HG03108 (cell line): ENCODE data around the gene PRR11.
"Not testable (repeated sequence)": the region's sequence is repeated elsewhere in the genome, so short reads cannot be mapped to it uniquely, and the experiment has no call there.

Experiments used
- ATAC-seq: cut with Tn5 transposase; IDR thresholded peaks from one replicate; pipeline ENCODE4 v1.9.1; 2021; ENCODE audit warnings: moderate library complexity; ENCODE audit not compliant: unreplicated experiment

The PRR11 gene

DNA sequence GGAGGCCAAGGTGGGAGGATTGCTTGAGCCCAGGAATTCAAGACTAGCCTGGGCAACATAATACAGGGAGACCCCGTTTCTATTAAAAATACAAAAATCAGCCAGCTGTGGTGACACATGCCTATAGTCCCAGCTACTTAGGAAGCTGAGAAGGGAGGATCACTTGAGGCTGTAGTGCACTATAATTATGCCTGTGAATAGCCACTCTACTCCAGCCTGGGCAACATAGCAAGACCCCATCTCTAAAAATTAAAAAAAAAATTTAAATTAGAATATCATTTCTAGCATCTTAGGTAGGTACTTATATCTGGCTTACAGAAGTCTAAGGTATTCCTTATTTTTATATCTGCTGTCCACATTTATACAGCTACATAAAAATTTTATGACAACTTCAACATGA, 46.8 kb downstream of the PRR11 start:
- no peak for ATAC-seq

DNA sequence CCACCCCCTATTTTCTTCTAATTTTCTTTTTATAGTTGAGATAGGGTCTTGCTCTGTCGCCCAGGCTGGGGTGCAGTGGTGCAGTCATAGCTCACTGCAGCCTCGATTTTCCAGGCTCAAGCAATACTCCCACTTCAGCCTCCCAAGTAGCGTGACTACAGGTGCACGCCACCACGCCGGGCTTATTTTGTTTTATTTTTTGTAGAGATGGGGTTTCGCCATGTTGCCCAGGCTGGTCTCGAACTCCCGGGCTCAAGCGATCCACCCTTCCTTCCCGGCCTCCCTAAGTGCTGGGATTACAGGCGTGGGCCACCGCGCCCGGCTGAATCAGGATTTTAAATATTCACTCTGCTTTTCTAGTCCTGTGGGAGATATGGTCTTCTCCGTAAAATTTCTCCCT, 63.8 kb downstream of the PRR11 start:
- ATAC-seq, result no peak

DNA sequence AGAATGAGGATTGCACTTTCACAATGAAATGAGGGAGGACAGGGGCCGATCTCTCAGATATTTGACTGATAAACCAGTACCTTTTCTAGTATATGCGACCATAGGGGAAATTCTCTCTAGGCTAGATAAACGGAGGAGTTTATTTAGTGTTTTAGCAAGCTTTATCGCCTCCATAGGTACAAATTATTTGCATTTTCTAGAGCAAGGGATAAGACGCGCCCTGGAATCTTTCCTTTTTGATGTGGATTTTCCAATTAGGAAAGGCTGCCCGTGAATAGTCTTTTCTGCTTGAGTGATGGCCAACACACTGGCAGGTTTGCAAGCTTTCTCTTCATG, 64.4 kb downstream of the PRR11 start:
- no peak for ATAC-seq

DNA sequence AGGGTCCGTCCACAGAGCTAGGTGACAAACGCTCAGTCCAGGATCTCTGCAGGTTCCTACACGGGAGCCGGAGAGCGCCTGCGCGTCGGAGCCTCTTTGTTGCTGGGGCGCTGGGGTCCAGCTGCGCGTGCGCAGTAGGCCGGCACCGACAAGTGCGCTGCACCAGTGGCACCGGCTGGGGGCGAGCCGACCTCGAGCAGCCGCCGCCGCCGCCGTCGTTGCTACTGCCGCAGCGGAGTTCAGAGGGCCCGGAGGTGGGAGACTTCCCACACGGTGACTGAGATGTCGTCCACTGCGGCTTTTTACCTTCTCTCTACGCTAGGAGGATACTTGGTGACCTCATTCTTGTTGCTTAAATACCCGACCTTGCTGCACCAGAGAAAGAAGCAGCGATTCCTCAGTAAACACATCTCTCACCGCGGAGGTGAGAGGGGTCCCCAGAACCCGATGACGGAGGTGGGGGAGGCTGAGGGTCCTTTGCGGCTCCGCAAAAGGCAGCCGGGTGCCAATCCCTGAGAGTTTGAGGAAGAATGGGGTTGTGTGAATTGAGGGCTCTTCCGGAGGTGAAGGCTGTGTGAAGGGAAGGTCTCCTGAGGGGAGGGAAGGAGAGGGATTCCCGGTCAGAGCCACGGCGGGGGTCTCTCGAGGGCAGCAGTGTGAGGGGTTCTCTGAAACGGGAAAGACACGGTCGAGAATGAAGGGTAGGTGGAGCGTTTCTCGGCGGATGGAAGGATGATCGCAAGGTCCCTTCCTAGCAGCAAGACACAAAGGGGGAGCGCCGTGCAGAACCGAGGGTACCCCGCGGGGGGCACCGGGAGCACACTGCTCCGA, 65.0 kb downstream of the PRR11 start, which contains the start of gene GDPD1:
GDPD1 (plus strand) TSS at position 184 of the 831 bp plus-strand sequence; CDS start at position 283, 99 bp downstream.
- peak; percentile 94 for ATAC-seq

DNA sequence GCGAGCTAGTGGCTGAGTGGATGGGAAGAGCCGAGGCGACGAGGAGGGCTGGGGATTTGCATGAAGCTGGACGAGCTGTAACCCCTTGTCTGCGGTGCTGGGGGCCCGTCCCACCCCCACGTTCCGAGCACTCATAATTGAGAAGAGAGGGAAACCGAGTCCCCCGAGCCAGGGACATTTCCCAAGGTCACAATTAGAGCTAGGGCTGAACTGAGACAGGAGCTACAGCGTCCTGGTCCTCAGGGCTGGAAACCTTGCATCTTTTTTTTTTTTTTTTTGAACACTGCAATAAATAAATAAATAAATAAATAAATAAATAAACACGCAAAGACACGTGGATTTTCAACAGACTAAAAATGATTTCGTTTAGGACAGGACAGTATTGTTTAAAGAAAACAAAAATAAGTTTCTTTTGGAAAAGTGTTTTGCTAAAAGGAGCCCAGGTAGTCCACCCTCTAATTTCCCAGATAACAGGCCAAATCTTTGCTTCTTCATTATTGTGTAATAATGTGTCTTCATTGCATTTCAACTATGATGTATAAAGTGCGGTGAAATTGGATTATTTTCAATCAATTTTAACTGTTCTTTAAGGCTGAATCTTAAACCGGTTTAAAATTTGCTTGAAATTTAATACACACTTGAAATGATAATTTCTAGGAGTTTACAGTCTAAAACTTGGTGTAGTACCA, 65.8 kb downstream of the PRR11 start:
- no peak for ATAC-seq

DNA sequence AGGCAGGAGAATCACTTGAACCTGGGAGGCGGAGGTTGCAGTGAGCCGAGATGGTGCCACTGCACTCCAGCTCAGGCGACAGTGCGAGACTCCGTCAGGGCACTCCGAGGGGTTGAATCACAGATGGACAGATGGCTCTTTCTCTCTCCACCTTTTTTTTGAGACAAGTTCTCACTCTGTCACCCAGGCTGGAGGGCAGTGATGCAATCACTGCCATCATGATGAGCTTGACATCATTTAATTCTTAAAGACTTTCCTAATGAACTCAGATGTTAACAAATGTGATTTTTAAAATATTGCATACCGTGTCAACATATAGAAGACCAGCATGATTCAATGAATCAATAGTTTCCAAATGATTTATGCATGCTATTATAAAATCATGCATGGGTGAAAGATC, 68.3 kb downstream of the PRR11 start:
- no peak for ATAC-seq

DNA sequence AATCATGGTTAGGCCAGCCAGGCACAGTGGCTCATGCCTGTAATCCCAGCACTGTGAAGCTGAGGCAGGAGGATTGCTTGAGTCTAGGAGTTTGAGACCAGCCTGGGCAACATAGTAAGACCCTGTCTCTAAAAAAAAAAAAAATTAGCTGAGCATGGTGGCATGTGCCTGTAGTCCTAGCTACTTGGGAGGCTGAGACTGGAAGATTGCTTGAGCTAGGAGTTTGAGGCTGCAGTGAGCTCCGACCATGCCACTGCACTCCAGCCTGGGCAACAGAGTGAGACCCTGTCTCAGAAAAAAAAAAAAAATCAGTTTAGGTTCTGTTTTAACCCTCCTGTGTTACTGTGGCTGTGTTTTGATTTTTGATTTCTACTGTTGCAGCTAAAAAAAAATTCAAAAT, 73.0 kb downstream of the PRR11 start:
- not testable (repeated sequence) for ATAC-seq

DNA sequence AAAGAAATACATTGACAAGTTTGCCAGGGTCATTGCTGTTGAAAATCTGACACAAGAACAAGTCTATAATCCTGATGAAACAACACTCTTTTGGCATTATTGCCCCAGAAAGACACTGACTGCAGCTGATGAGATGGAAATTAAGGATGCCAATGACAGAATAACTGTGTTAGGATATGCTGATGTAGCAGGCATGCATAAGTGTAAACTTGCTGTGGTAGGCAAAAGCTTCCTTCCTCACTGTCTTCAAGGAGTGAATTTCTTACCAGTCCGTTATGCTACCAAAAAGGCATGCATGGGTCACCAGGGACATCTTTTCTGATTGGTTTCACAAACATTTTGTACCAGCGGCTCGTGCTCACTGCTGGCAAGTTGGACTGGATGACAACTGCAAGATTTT, 75.2 kb downstream of the PRR11 start:
- ATAC-seq, result no peak

DNA sequence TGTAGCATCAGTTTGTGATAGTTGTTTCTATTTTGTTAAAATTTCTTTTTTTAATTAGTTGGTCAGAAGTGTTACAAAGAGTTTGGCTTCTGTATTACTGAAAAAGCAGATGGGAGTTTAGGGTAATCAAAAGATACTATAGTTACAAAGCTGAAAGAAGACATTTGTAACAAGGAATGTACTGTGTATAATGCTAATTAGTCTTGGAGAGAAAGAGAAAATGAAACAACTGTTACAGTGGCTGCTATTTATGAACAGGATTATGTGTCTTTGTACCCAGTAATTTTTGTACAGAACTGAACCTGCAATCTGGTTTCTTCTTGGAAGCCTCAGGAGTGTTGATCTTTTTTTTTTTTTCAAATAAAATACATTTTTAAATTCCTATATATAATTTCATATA, 79.1 kb downstream of the PRR11 start:
- no peak for ATAC-seq

DNA sequence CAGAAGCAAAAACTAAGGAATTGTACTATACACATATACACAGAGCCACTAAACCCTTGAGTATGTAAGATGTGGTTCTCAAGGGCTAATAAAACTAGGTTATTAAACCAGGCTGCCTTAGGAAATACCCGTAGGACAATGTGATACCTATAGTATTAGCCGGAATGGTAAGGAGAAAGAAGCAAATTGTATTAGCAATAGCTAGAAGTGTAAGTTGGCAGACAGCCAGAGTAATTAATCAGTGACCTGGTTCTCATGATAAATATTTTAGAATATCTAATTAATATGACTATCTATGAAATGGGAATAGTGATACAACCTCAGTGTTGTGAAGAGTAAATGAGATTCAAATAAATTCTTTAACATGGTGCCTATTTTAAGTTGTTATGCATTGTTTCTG, 83.4 kb downstream of the PRR11 start:
- no peak for ATAC-seq

DNA sequence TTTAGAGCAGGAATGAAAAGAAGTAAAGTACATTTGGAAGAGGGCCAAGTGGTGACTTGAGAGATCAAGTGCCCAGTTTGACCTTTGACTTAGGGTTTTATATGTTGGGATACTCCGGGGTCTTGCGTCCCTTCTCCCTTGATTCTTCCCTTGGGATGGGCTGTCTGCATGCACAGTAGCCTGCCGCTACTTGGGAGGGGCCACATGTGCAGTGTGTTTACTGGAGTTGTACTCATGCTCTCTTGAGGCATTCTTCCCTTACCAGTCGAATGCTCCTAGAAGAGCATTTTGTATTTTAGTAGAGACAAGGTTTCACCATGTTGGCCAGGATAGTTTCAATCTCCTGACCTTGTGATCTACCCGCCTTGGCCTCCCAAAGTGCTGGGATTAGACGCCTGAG, 88.5 kb downstream of the PRR11 start:
- no peak for ATAC-seq
